ENCODE measurements around the gene PAX4. TPM values are rescaled to one million over a fixed set of nuclear protein-coding genes. Genes with fewer than 3 reads are reported as not detected.

Gene PAX4
- total and polyA plus RNA-seq, 2 donors (not counting 3 experiments of a cell fraction or from before 2014, with no cell fraction given), result not detected

- no TSS peak for BruUV-seq (replicated peaks)
- ChIA-PET POLR2A (no interaction called here), CTCF (interaction anchor here (1.2 to 2.1 kb wide), 8 partner anchors 12 to 543 kb away, joined by 3 to 14 read pairs (median 6); partner anchors contain the start of gene ARF5)
- no peaks in the 10 kb centered on the region for H3K27me3 ChIP-seq (ENCODE audit: control insufficient read depth in 2 of 2, insufficient read depth in 2 of 2, low read length in 2 of 2)
- H3K36me3 ChIP-seq (ENCODE audit: control insufficient read depth in 2 of 2, extremely low read depth in 1 of 2, insufficient read depth in 2 of 2, low read length in 2 of 2), result peaks cover 0 to under 1% of the 10 kb centered on the region in 2 experiments
- no peak for FAIRE-seq
- intact Hi-C loops (cut with micrococcal nuclease) (no loop called here), dilution Hi-C loops (cut with MboI; ENCODE audit: extremely low pct_ligation_motif_present, low sequenced_read_pairs) (no loop called here)
- DNase-seq (ENCODE audit: low read depth, low spot score), result no peak
- H3K27ac ChIP-seq (ENCODE audit: insufficient read depth, low read depth, low read length), result peak overlapping the region; percentile 93
- peak overlapping the region; percentile 76 for H3K4me2 ChIP-seq (ENCODE audit: insufficient read depth, low read length)
- TF ChIP-seq MYC (IDR thresholded peaks at IDR 0.05; ENCODE audit: low read depth, low read length) (no peak), FOS (IDR thresholded peaks at IDR 0.05; ENCODE audit: borderline replicate concordance, insufficient read depth, low read length) (no peak), CTCF (IDR thresholded peaks at IDR 0.05; ENCODE audit: extremely low read depth in 1 of 2, insufficient read depth in 1 of 2, low read depth in 1 of 2, low read length in 2 of 2) (no peak), POLR2A (IDR thresholded peaks at IDR 0.05; ENCODE audit: low read depth, low read length) (no peak), POLR2AphosphoS5 (IDR thresholded peaks at IDR 0.05; ENCODE audit: insufficient read depth, low read depth, low read length) (no peak), MAX (IDR thresholded peaks at IDR 0.05; ENCODE audit: insufficient read depth, insufficient read length) (no peak), EZH2 (IDR thresholded peaks at IDR 0.05; ENCODE audit: borderline replicate concordance, low read depth, low read length, severe bottlenecking) (no peak), JUN (IDR thresholded peaks at IDR 0.05; ENCODE audit: borderline replicate concordance, insufficient read depth, insufficient read length, low read depth) (no peak), GATA2 (IDR thresholded peaks at IDR 0.05; ENCODE audit: insufficient read depth, insufficient read length, low read depth, low read length) (no peak)
- H2AFZ ChIP-seq (ENCODE audit: low read depth, low read length), result no peak overlapping the region
- peaks cover 1% of the 10 kb centered on the region for H4K20me1 ChIP-seq (replicated peaks; ENCODE audit: control insufficient read depth, extremely low read depth, insufficient read depth, low read length)
- peak overlapping the region; percentile 35 for H3K9ac ChIP-seq (replicated peaks; ENCODE audit: extremely low read depth, insufficient read depth, low read length)
- peaks cover 88% of the 10 kb centered on the region for H3K79me2 ChIP-seq (ENCODE audit: control insufficient read depth, insufficient read depth, low read length)
- no peak overlapping the region for H3K4me3 ChIP-seq (replicated peaks in 1 of 3; ENCODE audit: insufficient read depth in 1 of 3, low read depth in 1 of 3, low read length in 3 of 3)
- H3K9me3 ChIP-seq (replicated peaks; ENCODE audit: control insufficient read depth, insufficient read depth, low read length), result no peaks in the 10 kb centered on the region
- no peaks in the 10 kb centered on the region for H3K9me1 ChIP-seq (replicated peaks; ENCODE audit: control insufficient read depth, extremely low read depth, insufficient read depth, low read length)
- peaks cover 37% of the 10 kb centered on the region for H3K4me1 ChIP-seq (ENCODE audit: control insufficient read depth, extremely low read depth, insufficient read depth, low read length)
Observed at GRCh38 chr7:127665922-127666321, 48.0 kb upstream of the PAX4 start.

Data from endothelial cell of umbilical vein (primary cell).